IMR-90 (cell line): Measurements from ENCODE around the gene UBALD1.

ENCODE experiments used
- CTCF ChIP-seq: conservative IDR thresholded peaks from 2 replicates; pipeline ENCODE4 v1.5.1; 2012; ENCODE audit warnings: mild to moderate bottlenecking, low read depth, low read length, improper control_type of control experiment
- MAFK ChIP-seq: IDR thresholded peaks from 2 replicates; pipeline ENCODE4 v1.6.1; 2012; ENCODE audit warnings: low read depth, low read length, improper control_type of control experiment
- NFE2L2 ChIP-seq: fragments of 150-350 bp; IDR thresholded peaks from 2 replicates; pipeline ENCODE4 v1.6.1; 2016; ENCODE audit warnings: low read depth, mild to moderate bottlenecking, low read length
- RAD21 ChIP-seq: IDR thresholded peaks from 2 replicates; pipeline ENCODE4 v1.6.1; 2012; ENCODE audit warnings: low read length, improper control_type of control experiment
- USF2 ChIP-seq: fragments of 150-350 bp; IDR thresholded peaks from 2 replicates; pipeline ENCODE4 v1.6.1; 2017; ENCODE audit warnings: mild to moderate bottlenecking, antibody characterized with exemption, low read length, low read depth

GRCh38 chr16:4641306-4641687 is 26.6 kb upstream of the UBALD1 start:
- TF ChIP-seq RAD21 (no peak), MAFK (no peak), USF2 (no peak), NFE2L2 (no peak), CTCF (no peak)
